Measurements from ENCODE around the gene ASB8. TPM values are rescaled to one million over a fixed set of nuclear protein-coding genes. Genes with fewer than 3 reads are reported as not detected.

The ASB8 gene
- total and polyA plus RNA-seq, 9 of the 15 experiments (the other 6 are each of a cell fraction or from before 2014, with no cell fraction given) = 13.3 to 29.0 (median 19.6) TPM

DNA sequence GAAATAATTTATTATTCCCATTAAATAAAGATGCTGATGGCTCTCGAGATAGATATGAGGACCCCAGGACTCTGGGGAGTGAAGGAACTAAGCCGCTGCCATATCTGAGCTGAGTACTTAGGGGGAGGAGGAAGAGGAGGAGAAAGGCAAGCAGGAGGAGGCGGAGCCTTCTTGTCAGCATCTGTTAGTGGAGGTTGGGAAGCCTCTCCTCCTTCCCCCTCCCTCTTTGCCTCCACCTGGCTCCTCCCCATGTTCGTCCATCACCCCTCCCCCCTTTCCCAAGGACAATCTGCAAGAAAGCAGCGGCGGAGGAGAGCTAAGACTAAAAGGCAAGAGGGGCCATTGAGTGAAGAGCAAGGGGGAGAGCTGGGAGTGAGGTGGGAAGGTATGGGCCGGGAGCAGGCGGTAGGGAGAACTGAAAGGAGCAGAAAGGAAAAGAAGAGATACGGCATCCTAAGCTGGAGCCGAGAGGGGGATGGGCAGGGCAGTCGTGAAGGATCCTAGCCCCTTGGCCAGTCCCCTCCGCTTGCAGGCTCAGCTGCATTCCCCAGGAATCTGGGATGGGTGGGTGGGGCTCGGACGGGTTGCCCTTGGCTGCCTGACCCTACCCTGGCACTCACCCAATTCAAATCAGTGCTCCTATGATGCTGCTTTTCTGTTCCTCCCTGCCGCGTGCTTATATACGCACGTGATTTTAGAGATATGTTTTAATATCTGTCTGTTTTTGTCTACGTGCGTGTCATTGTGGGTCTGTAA, 38.1 kb downstream of the ASB8 start, which contains the start of gene PFKM (continued):
- no peak for TF ChIP-seq JUND (IDR thresholded peaks at IDR 0.05; ENCODE audit: borderline replicate concordance, low read depth, low read length)
- no peak; the same call in 2 of the 3 replicates for TF ChIP-seq JUND (tag; IDR thresholded peaks at IDR 0.05; ENCODE audit: borderline replicate concordance, low read depth, low read length)
- no peak for TF ChIP-seq HEY1 (CRISPR knock-in tag; IDR thresholded peaks at IDR 0.05; ENCODE audit: borderline replicate concordance)
- TF ChIP-seq PHB (CRISPR knock-in tag; IDR thresholded peaks at IDR 0.05) = no peak
- TF ChIP-seq ZNF282 (CRISPR knock-in tag; IDR thresholded peaks at IDR 0.05) = no peak
- no peak for TF ChIP-seq ZNF57 (CRISPR knock-in tag; IDR thresholded peaks at IDR 0.05)
- 0 out of 2 replicates have a peak, but pooled peaks have one; percentile 50 for TF ChIP-seq LARP7 (IDR thresholded peaks at IDR 0.05)
- 0 out of 2 replicates have a peak, but pooled peaks have one; percentile 28 for TF ChIP-seq NR4A1 (CRISPR knock-in tag; IDR thresholded peaks at IDR 0.05)
- TF ChIP-seq NR4A1 (tag; IDR thresholded peaks at IDR 0.05) = no peak
- no peak for TF ChIP-seq EHMT2 (IDR thresholded peaks at IDR 0.05)
- TF ChIP-seq HDAC3 (IDR thresholded peaks at IDR 0.05; ENCODE audit: borderline replicate concordance, partially characterized antibody) = no peak
- TF ChIP-seq, protein P1, sequence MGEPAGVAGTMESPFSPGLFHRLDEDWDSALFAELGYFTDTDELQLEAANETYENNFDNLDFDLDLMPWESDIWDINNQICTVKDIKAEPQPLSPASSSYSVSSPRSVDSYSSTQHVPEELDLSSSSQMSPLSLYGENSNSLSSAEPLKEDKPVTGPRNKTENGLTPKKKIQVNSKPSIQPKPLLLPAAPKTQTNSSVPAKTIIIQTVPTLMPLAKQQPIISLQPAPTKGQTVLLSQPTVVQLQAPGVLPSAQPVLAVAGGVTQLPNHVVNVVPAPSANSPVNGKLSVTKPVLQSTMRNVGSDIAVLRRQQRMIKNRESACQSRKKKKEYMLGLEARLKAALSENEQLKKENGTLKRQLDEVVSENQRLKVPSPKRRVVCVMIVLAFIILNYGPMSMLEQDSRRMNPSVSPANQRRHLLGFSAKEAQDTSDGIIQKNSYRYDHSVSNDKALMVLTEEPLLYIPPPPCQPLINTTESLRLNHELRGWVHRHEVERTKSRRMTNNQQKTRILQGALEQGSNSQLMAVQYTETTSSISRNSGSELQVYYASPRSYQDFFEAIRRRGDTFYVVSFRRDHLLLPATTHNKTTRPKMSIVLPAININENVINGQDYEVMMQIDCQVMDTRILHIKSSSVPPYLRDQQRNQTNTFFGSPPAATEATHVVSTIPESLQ (CRISPR knock-in tag; IDR thresholded peaks at IDR 0.05) = no peak
- TF ChIP-seq CTBP1 (IDR thresholded peaks at IDR 0.05; ENCODE audit: borderline replicate concordance) = peak; percentile 90
- TF ChIP-seq ZNF696 (CRISPR knock-in tag; conservative IDR thresholded peaks at IDR 0.05) = no peak
- no peak for TF ChIP-seq PRMT5 (CRISPR knock-in tag; IDR thresholded peaks at IDR 0.05)
- TF ChIP-seq SRSF9 (IDR thresholded peaks at IDR 0.05; ENCODE audit: borderline replicate concordance, low read depth, low read length) = no peak
- TF ChIP-seq, protein P2, sequence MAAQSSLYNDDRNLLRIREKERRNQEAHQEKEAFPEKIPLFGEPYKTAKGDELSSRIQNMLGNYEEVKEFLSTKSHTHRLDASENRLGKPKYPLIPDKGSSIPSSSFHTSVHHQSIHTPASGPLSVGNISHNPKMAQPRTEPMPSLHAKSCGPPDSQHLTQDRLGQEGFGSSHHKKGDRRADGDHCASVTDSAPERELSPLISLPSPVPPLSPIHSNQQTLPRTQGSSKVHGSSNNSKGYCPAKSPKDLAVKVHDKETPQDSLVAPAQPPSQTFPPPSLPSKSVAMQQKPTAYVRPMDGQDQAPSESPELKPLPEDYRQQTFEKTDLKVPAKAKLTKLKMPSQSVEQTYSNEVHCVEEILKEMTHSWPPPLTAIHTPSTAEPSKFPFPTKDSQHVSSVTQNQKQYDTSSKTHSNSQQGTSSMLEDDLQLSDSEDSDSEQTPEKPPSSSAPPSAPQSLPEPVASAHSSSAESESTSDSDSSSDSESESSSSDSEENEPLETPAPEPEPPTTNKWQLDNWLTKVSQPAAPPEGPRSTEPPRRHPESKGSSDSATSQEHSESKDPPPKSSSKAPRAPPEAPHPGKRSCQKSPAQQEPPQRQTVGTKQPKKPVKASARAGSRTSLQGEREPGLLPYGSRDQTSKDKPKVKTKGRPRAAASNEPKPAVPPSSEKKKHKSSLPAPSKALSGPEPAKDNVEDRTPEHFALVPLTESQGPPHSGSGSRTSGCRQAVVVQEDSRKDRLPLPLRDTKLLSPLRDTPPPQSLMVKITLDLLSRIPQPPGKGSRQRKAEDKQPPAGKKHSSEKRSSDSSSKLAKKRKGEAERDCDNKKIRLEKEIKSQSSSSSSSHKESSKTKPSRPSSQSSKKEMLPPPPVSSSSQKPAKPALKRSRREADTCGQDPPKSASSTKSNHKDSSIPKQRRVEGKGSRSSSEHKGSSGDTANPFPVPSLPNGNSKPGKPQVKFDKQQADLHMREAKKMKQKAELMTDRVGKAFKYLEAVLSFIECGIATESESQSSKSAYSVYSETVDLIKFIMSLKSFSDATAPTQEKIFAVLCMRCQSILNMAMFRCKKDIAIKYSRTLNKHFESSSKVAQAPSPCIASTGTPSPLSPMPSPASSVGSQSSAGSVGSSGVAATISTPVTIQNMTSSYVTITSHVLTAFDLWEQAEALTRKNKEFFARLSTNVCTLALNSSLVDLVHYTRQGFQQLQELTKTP (IDR thresholded peaks at IDR 0.05; ENCODE audit: low read depth in 1 of 2, partially characterized antibody in 2 of 2) = peak in 1 of 2 experiments; percentile 40
- TF ChIP-seq ZNF780A (CRISPR knock-in tag; IDR thresholded peaks at IDR 0.05) = no peak
- TF ChIP-seq, protein P3, sequence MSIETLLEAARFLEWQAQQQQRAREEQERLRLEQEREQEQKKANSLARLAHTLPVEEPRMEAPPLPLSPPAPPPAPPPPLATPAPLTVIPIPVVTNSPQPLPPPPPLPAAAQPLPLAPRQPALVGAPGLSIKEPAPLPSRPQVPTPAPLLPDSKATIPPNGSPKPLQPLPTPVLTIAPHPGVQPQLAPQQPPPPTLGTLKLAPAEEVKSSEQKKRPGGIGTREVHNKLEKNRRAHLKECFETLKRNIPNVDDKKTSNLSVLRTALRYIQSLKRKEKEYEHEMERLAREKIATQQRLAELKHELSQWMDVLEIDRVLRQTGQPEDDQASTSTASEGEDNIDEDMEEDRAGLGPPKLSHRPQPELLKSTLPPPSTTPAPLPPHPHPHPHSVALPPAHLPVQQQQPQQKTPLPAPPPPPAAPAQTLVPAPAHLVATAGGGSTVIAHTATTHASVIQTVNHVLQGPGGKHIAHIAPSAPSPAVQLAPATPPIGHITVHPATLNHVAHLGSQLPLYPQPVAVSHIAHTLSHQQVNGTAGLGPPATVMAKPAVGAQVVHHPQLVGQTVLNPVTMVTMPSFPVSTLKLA (conservative IDR thresholded peaks at IDR 0.05) = peak; percentile 37 to 56; a peak in 2 of 4 replicates
- no peak for TF ChIP-seq PTTG1 (tag; IDR thresholded peaks at IDR 0.05; ENCODE audit: low read depth)
- TF ChIP-seq ZEB2 (IDR thresholded peaks at IDR 0.05) = peak; percentile 52; the same call in 1 of the 2 replicates
- no peak for TF ChIP-seq DMBX1 (CRISPR knock-in tag; IDR thresholded peaks at IDR 0.05; ENCODE audit: borderline replicate concordance)
